GM23248 (cell line): ENCODE results near the gene SEC24C. TPM values are rescaled to one million over a fixed set of nuclear protein-coding genes. Genes with fewer than 3 reads are reported as not detected.

Source experiments
- DNase-seq: peaks from one replicate; pipeline ENCODE4 v3.0.0-alpha.2; 2015
- H2AFZ ChIP-seq: fragments of 200-600 bp; sonication (generic); 2 replicates; pipeline ENCODE4 v1.6.1; 2016; ENCODE audit warnings: antibody characterized with exemption
- H3F3A ChIP-seq: fragments of 200-600 bp; sonication (generic); 2 replicates; pipeline ENCODE4 v1.6.1; 2016; ENCODE audit warnings: mild to moderate bottlenecking, antibody characterized with exemption, mixed run types; ENCODE audit not compliant: insufficient read depth
- H3K27ac ChIP-seq: fragments of 200-600 bp; sonication (generic); 2 replicates; pipeline ENCODE4 v1.5.1; 2016; ENCODE audit warnings: mild to moderate bottlenecking
- H3K27me3 ChIP-seq: fragments of 200-600 bp; sonication (generic); replicated peaks from 2 replicates; pipeline ENCODE4 v1.6.1; 2016; ENCODE audit warnings: mild to moderate bottlenecking; ENCODE audit not compliant: insufficient read depth
- H3K36me3 ChIP-seq: fragments of 200-600 bp; sonication (generic); 2 replicates; pipeline ENCODE4 v1.6.1; 2016; ENCODE audit warnings: low read depth, mild to moderate bottlenecking
- H3K4me1 ChIP-seq: fragments of 200-600 bp; sonication (generic); 2 replicates; pipeline ENCODE4 v1.6.1; 2016; ENCODE audit warnings: mild to moderate bottlenecking; ENCODE audit not compliant: insufficient read depth
- H3K4me2 ChIP-seq: fragments of 200-600 bp; sonication (generic); one replicate; pipeline ENCODE4 v1.6.1; 2016; ENCODE audit warnings: mild to moderate bottlenecking; ENCODE audit not compliant: unreplicated experiment
- H3K4me3 ChIP-seq: fragments of 200-600 bp; sonication (generic); 2 replicates; pipeline ENCODE4 v1.5.1; 2016; ENCODE audit warnings: mild to moderate bottlenecking
- H3K79me2 ChIP-seq: fragments of 200-600 bp; sonication (generic); 2 replicates; pipeline ENCODE4 v1.6.1; 2016; ENCODE audit warnings: mild to moderate bottlenecking; ENCODE audit not compliant: insufficient read depth
- H3K9ac ChIP-seq: fragments of 200-600 bp; sonication (generic); 2 replicates; pipeline ENCODE4 v1.6.1; 2016; ENCODE audit warnings: mild to moderate bottlenecking
- H3K9me2 ChIP-seq: fragments of 200-600 bp; sonication (generic); 2 replicates; pipeline ENCODE4 v1.6.1; 2016; ENCODE audit warnings: mixed run types, mild to moderate bottlenecking, moderate library complexity; ENCODE audit not compliant: insufficient read depth
- H3K9me3 ChIP-seq: fragments of 200-600 bp; sonication (generic); one replicate; pipeline ENCODE4 v1.6.1; 2017; ENCODE audit warnings: low read depth
- H4K20me1 ChIP-seq: fragments of 200-600 bp; sonication (generic); 2 replicates; pipeline ENCODE4 v1.6.0; 2016; ENCODE audit not compliant: insufficient read depth
- EZH2 ChIP-seq: fragments of 200-600 bp; sonication (generic); IDR thresholded peaks from 2 replicates; pipeline ENCODE4 v1.6.1; 2018; ENCODE audit warnings: antibody characterized with exemption, mild to moderate bottlenecking; ENCODE audit not compliant: insufficient read depth, poor library complexity, severe bottlenecking
- EZH2phosphoT487 ChIP-seq: fragments of 200-600 bp; sonication (generic); IDR thresholded peaks from 2 replicates; pipeline ENCODE4 v1.6.1; 2018; ENCODE audit warnings: antibody characterized with exemption, moderate library complexity, mild to moderate bottlenecking, low read depth; ENCODE audit not compliant: insufficient read depth
- WGBS, 2 experiments: methylation state at CpG; one replicate each; pipeline ENCODE4 v1.1.6; 2015 to 2017; ENCODE audit warnings: low lambda C conversion rate in 2 of 2, low coverage in 1 of 2; ENCODE audit errors: missing lambda C conversion rate in 2 of 2; 5-methylcytosine and 5-hydroxymethylcytosine counted together
- in situ Hi-C: fragments of 300-500 bp; cut with MboI; formaldehyde crosslinking; loops from 2 replicates; pipeline ENCODE4 v1.15.0; 2020
- polyA plus RNA-seq: library from polyadenylated mRNA; unstranded; fragments of >200 nt; fragmentation: Nextera tagmentation; extraction: Ambion mirVana; gene quantifications from 2 replicates; pipeline ENCODE4 v1.2.1, GENCODE V29; 2016
- total RNA-seq: library from RNA; depleted of rRNA; stranded (reverse); fragments of >200 nt; shearing (Covaris generic); gene quantifications from 2 replicates; pipeline ENCODE4 v1.2.3, GENCODE V29; 2014

Gene SEC24C
- total and polyA plus RNA-seq, 2 experiments from 2014 or later: 30.6 to 87.1 TPM

DNA sequence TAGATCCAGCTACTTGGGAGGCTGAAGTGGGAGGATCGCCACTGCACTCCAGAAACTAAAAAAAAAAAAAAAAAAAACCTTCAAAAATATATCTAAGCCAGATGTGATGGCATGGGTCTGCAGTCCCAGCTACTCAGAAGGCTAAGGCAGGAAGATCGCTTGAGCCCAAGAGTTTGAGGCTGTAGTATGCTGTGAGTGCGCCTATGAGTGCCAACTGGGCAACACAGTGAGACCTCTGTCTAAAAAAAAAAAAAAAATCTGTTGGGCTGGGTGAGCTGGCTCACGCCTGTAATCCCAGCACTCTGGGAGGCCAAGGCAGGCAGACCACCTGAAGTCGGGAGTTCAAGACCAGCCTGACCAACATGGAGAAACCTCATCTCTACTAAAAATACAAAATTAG, 34.8 kb downstream of the SEC24C start:
- no peak overlapping the region for H3K9ac ChIP-seq
- peaks cover 100% of the 10 kb centered on the region for H3K79me2 ChIP-seq
- no peak overlapping the region for H3K4me3 ChIP-seq
- in situ Hi-C loops: no loop called here
- H3K9me3 ChIP-seq: no peaks in the 10 kb centered on the region
- peaks cover 29% of the 10 kb centered on the region for H3K36me3 ChIP-seq
- DNase-seq: no peak
- H3K4me1 ChIP-seq: peaks cover 30% of the 10 kb centered on the region
- H3K27ac ChIP-seq: no peak overlapping the region
- WGBS, 2 experiments: 66 to 69% methylated on average over 5 of the region's 5 CpGs
- peaks cover 32% of the 10 kb centered on the region for H3F3A ChIP-seq
- no peak overlapping the region for H3K4me2 ChIP-seq
- H4K20me1 ChIP-seq: no peaks in the 10 kb centered on the region
- H3K9me2 ChIP-seq: no peaks in the 10 kb centered on the region
- no peaks in the 10 kb centered on the region for H3K27me3 ChIP-seq
- TF ChIP-seq EZH2phosphoT487: no peak
- no peak overlapping the region for H2AFZ ChIP-seq

DNA sequence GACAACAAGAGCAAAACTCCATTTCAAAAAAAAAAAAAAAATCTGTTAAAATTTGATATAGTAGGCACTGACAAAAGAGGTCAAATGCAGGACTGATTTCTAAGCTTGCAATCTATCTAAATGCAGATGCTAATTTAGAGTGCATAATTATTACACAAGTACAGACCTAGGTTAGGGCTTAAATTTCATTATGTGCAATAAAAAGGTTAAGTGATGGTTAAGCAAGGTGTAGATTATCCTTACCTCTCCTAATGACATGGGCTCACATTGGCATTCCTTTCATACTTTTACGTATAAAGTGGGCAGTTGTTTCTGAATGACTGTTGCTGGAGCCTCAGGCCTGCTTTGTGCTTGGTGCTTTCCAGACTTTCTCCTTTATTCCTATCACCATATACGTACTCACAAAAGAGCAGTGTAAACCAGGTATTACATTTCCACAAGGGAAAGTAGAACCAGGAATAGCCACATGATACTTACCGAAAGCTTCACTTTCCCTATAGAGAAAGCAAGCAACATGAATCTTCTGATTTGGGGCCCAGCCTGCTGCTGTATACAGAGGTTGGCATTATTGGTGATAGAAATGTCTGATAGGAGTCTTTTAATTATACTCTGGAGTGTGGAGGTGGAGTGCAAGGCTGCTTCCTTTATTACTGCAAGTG, 35.5 kb downstream of the SEC24C start:
- Histone ChIP-seq H3K36me3 (peaks cover 29% of the 10 kb centered on the region), H3K9me2 (no peaks in the 10 kb centered on the region), H3K9ac (no peak overlapping the region), H3K27me3 (no peaks in the 10 kb centered on the region), H3K4me1 (peaks cover 28% of the 10 kb centered on the region), H3F3A (peaks cover 33% of the 10 kb centered on the region), H3K9me3 (no peaks in the 10 kb centered on the region), H3K4me2 (no peak overlapping the region), H4K20me1 (no peaks in the 10 kb centered on the region), H3K4me3 (no peak overlapping the region), H2AFZ (no peak overlapping the region), H3K27ac (no peak overlapping the region), H3K79me2 (peaks cover 100% of the 10 kb centered on the region)
- in situ Hi-C loops: no loop called here
- DNase-seq: no peak
- 73% methylated on average over 3 of the region's 3 CpGs for WGBS, 2 experiments
- TF ChIP-seq EZH2: no peak
- TF ChIP-seq EZH2phosphoT487: no peak

DNA sequence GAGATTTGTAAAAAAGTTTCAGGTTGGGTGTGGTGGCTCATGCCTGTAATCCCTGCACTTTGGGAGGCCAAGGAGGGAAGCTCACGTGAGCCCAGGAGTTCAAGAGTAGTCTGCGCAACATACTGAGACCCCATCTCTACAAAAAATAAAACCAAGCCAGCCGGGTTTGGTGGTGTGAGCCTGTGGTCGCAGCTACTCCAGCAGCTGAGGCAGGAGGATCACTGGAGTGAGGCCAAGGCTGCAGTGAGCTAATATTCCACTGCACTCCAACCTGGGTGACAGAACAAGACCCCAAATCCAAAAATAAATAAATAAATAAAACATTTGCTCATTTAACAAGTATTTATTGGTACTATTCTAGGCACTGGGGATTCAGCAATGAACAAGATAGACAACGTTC, 36.1 kb downstream of the SEC24C start:
- Histone ChIP-seq H2AFZ (no peak overlapping the region), H3K79me2 (peaks cover 97% of the 10 kb centered on the region)

DNA sequence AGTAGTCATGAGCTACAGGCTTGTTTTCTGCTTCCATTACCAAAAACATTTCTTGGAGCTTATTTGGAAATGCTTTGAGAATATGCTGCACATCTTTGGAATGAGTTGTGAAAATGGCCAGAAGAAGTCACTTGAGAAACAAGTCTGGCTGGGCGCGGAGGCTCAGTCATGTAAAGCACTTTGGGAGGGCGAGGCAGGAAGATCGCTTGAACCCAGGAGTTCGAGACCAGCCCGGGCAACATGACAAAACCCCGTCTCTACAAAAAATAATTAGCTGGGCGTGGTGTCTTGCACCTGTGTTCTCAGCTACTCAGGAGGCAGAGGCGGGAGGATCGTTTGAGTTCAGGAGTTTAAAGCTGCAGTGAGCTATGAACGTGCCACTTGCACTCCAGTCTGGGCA, 36.8 kb downstream of the SEC24C start:
- Histone ChIP-seq H3K4me2 (peak overlapping the region; percentile 99), H3K27ac (peak overlapping the region; percentile 72; the same call in 1 of the 2 replicates), H2AFZ (peak overlapping the region; percentile 86; the same call in 1 of the 2 replicates), H3K4me3 (peak overlapping the region; percentile 83), H3K79me2 (peaks cover 93% of the 10 kb centered on the region), H3K9me2 (no peaks in the 10 kb centered on the region), H3K4me1 (peaks cover 19% of the 10 kb centered on the region), H3K27me3 (no peaks in the 10 kb centered on the region), H3F3A (peaks cover 36% of the 10 kb centered on the region), H3K36me3 (peaks cover 18% of the 10 kb centered on the region), H4K20me1 (no peaks in the 10 kb centered on the region), H3K9me3 (no peaks in the 10 kb centered on the region), H3K9ac (peak overlapping the region; percentile 87)
- no peak for TF ChIP-seq EZH2phosphoT487
- TF ChIP-seq EZH2: no peak
- in situ Hi-C loops: no loop called here
- WGBS, 2 experiments: 8 to 10% methylated on average over 11 of the region's 11 CpGs
- peak; percentile 55 for DNase-seq

More for the DNA sequence above, 36.1 kb downstream of the SEC24C start:
- in situ Hi-C loops: no loop called here
- Histone ChIP-seq H3K4me3 (peak overlapping the region; percentile 83), H3F3A (peaks cover 36% of the 10 kb centered on the region), H3K9me3 (no peaks in the 10 kb centered on the region), H4K20me1 (no peaks in the 10 kb centered on the region), H3K9me2 (no peaks in the 10 kb centered on the region), H3K9ac (peak overlapping the region; percentile 87), H3K27ac (0 out of 2 replicates have a peak overlapping the region, but pooled peaks have one; percentile 72), H3K4me2 (peak overlapping the region; percentile 99), H3K4me1 (peaks cover 25% of the 10 kb centered on the region), H3K36me3 (peaks cover 24% of the 10 kb centered on the region), H3K27me3 (no peaks in the 10 kb centered on the region)
- TF ChIP-seq EZH2 (no peak), EZH2phosphoT487 (no peak)
- DNase-seq: no peak
- 51 to 55% methylated on average over 5 of the region's 5 CpGs for WGBS, 2 experiments
